H1 (cell line): ENCODE measurements around the gene CCDC15. TPM values are rescaled to one million over a fixed set of nuclear protein-coding genes. Genes with fewer than 3 reads are reported as not detected.

Experiments used
- CTCF ChIA-PET: fragments of 300-600 bp; sonication (Branson Sonifier 250); formaldehyde crosslinking; loops from one replicate; lab custom pipeline; 2021; ENCODE audit not compliant: partially characterized antibody; lab: Charles Lee
- POLR2A ChIA-PET: fragments of 300-600 bp; sonication (Branson Sonifier 250); formaldehyde crosslinking; loops from one replicate; lab custom pipeline; 2021; ENCODE audit warnings: inconsistent platforms; ENCODE audit not compliant: partially characterized antibody; lab: Charles Lee
- DNase-seq, 2 experiments: peaks; one replicate each; pipeline versions ENCODE4 v3.0.0 to v3.0.0-alpha.2; 2010 to 2022; ENCODE audit warnings: low spot score in 2 of 2, low read depth in 1 of 2, mixed read lengths in 1 of 2
- FAIRE-seq: peaks from 2 replicates; lab custom pipeline; 2011; peaks lifted over from hg19 to GRCh38; lab: Jason Lieb, UNC
- H2AFZ ChIP-seq: 2 replicates; pipeline ENCODE4 v1.8.1; 2012; ENCODE audit warnings: low read length, inconsistent platforms
- H2AK5ac ChIP-seq: 2 replicates; pipeline ENCODE4 v1.6.1; 2013; ENCODE audit warnings: low read depth, low read length
- H2BK120ac ChIP-seq: replicated peaks from 2 replicates; pipeline ENCODE3; 2013; ENCODE audit warnings: low read depth, low read length, inconsistent platforms
- H2BK12ac ChIP-seq: 2 replicates; pipeline ENCODE4 v1.6.1; 2013; ENCODE audit warnings: low read depth, low read length
- H2BK15ac ChIP-seq: 2 replicates; pipeline ENCODE4 v1.6.1; 2013; ENCODE audit warnings: low read length
- H2BK20ac ChIP-seq: 2 replicates; pipeline ENCODE4 v1.6.1; 2013; ENCODE audit warnings: low read length
- H2BK5ac ChIP-seq: 2 replicates; pipeline ENCODE4 v1.6.1; 2013; ENCODE audit warnings: low read depth, low read length
- H3K14ac ChIP-seq: 2 replicates; pipeline ENCODE4 v1.6.1; 2013; ENCODE audit warnings: inconsistent platforms; ENCODE audit not compliant: insufficient read length
- H3K18ac ChIP-seq: 2 replicates; pipeline ENCODE4 v1.6.1; 2013; ENCODE audit warnings: low read length; ENCODE audit errors: extremely low read depth
- H3K23ac ChIP-seq: 2 replicates; pipeline ENCODE4 v1.6.1; 2013; ENCODE audit warnings: inconsistent platforms; ENCODE audit not compliant: insufficient read length
- H3K23me2 ChIP-seq: 2 replicates; pipeline ENCODE4 v1.6.1; 2013; ENCODE audit warnings: low read depth, low read length
- H3K27ac ChIP-seq: 2 replicates; pipeline ENCODE4 v1.6.1; 2011; ENCODE audit warnings: low read depth, low read length, inconsistent platforms
- H3K27me3 ChIP-seq, 4 experiments: replicated peaks in 1 of 4; 1 replicate in 1 of 4; 2 replicates in 3 of 4; pipeline versions ENCODE4 v1.6.1 to v1.8.1; 2011 to 2013; ENCODE audit warnings: low read length in 3 of 4, mild to moderate bottlenecking in 3 of 4, inconsistent platforms in 2 of 4, mixed read lengths in 2 of 4, moderate library complexity in 1 of 4; ENCODE audit not compliant: control insufficient read depth in 3 of 4, insufficient read depth in 3 of 4; ENCODE audit errors: extremely low read depth in 1 of 4
- H3K36me3 ChIP-seq, 4 experiments: 2 replicates each; pipeline versions ENCODE4 v1.6.1 to v1.8.1; 2011 to 2013; ENCODE audit warnings: mild to moderate bottlenecking in 4 of 4, low read length in 3 of 4, moderate library complexity in 2 of 4, control low read depth in 1 of 4, inconsistent platforms in 1 of 4; ENCODE audit not compliant: insufficient read depth in 4 of 4, control insufficient read depth in 2 of 4
- H3K4ac ChIP-seq: replicated peaks from 2 replicates; pipeline ENCODE3; 2013; ENCODE audit warnings: low read length, low read depth, mixed read lengths, inconsistent platforms; ENCODE audit not compliant: insufficient read length
- H3K4me1 ChIP-seq, 4 experiments: replicated peaks in 1 of 4; 1 replicate in 1 of 4; 2 replicates in 3 of 4; pipeline versions ENCODE4 v1.6.1 to v1.8.1; 2011 to 2013; ENCODE audit warnings: low read length in 3 of 4, inconsistent platforms in 2 of 4, mixed read lengths in 1 of 4; ENCODE audit not compliant: insufficient read depth in 4 of 4, control insufficient read depth in 3 of 4
- H3K4me2 ChIP-seq, 2 experiments: 2 replicates each; pipeline versions ENCODE4 v1.6.1 to v1.8.1; 2011 to 2013; ENCODE audit warnings: low read depth in 2 of 2, low read length in 2 of 2, control low read depth in 1 of 2, inconsistent platforms in 1 of 2, mild to moderate bottlenecking in 1 of 2; ENCODE audit not compliant: insufficient read depth in 1 of 2
- H3K4me3 ChIP-seq, 4 experiments: fragments of 200-600, 300-600 bp in 1 of 4; sonication (generic), shearing (Covaris generic), sonication (Bioruptor Twin) in 1 of 4; 2 replicates each; pipeline versions ENCODE4 v1.5.1 to v1.8.1; 2011 to 2016; ENCODE audit warnings: low read length in 4 of 4, low read depth in 3 of 4, control low read depth in 2 of 4, inconsistent platforms in 2 of 4, mild to moderate bottlenecking in 2 of 4, mixed read lengths in 1 of 4, moderate library complexity in 1 of 4; ENCODE audit not compliant: insufficient read depth in 2 of 4; ENCODE audit errors: extremely low read depth in 1 of 4
- H3K56ac ChIP-seq: replicated peaks from 2 replicates; pipeline ENCODE3; 2013; ENCODE audit warnings: low read depth, mild to moderate bottlenecking, mixed read lengths, low read length, inconsistent platforms; ENCODE audit not compliant: insufficient read length
- H3K79me1 ChIP-seq: 2 replicates; pipeline ENCODE4 v1.6.1; 2013; ENCODE audit warnings: low read depth, low read length, control low read depth
- H3K79me2 ChIP-seq, 2 experiments: 2 replicates each; pipeline versions ENCODE4 v1.6.1 to v1.8.1; 2012 to 2013; ENCODE audit warnings: low read length in 2 of 2, mild to moderate bottlenecking in 2 of 2, inconsistent platforms in 1 of 2; ENCODE audit not compliant: insufficient read depth in 2 of 2, control insufficient read depth in 1 of 2
- H3K9ac ChIP-seq, 4 experiments: replicated peaks in 1 of 4; 1 replicate in 1 of 4; 2 replicates in 3 of 4; pipeline versions ENCODE4 v1.6.1 to v1.8.1; 2011 to 2013; ENCODE audit warnings: low read depth in 3 of 4, low read length in 3 of 4, control low read depth in 2 of 4, mild to moderate bottlenecking in 2 of 4, moderate library complexity in 2 of 4, inconsistent platforms in 1 of 4; ENCODE audit errors: extremely low read depth in 1 of 4
- H3K9me3 ChIP-seq, 2 experiments: 2 replicates each; pipeline versions ENCODE4 v1.6.1 to v1.8.1; 2012 to 2013; ENCODE audit warnings: mild to moderate bottlenecking in 2 of 2, moderate library complexity in 2 of 2, control low read depth in 1 of 2, inconsistent platforms in 1 of 2, low read depth in 1 of 2, low read length in 1 of 2, mixed read lengths in 1 of 2; ENCODE audit not compliant: insufficient read depth in 2 of 2
- H4K20me1 ChIP-seq, 2 experiments: replicated peaks in 1 of 2; 2 replicates each; pipeline versions ENCODE3 to v1.8.1; 2011 to 2013; ENCODE audit warnings: inconsistent platforms in 2 of 2, low read length in 2 of 2, mild to moderate bottlenecking in 1 of 2; ENCODE audit not compliant: insufficient read depth in 2 of 2, control insufficient read depth in 1 of 2
- H4K5ac ChIP-seq: 2 replicates; pipeline ENCODE4 v1.6.1; 2013; ENCODE audit warnings: low read length, low read depth, mixed read lengths, inconsistent platforms; ENCODE audit not compliant: insufficient read length
- H4K8ac ChIP-seq: 2 replicates; pipeline ENCODE4 v1.8.0; 2013; ENCODE audit warnings: mild to moderate bottlenecking, moderate library complexity, low read length, inconsistent platforms; ENCODE audit not compliant: insufficient read depth; ENCODE audit errors: extremely low read depth
- H4K91ac ChIP-seq: replicated peaks from 2 replicates; pipeline ENCODE3; 2013; ENCODE audit warnings: low read length, mixed read lengths, inconsistent platforms; ENCODE audit not compliant: insufficient read length
- BCL11A ChIP-seq, 2 experiments: IDR thresholded peaks; one replicate each; pipeline ENCODE4 v1.6.1; 2011; ENCODE audit warnings: low read depth in 2 of 2, low read length in 2 of 2, mild to moderate bottlenecking in 2 of 2
- WGBS, 2 experiments: shearing (Covaris generic) in 1 of 2; methylation state at CpG; one replicate each; pipeline versions ENCODE4 v1.1.6 to v1.1.7; 2013 to 2015; ENCODE audit warnings: low lambda C conversion rate in 2 of 2, mixed read lengths in 2 of 2, inconsistent platforms in 1 of 2, low coverage in 1 of 2, missing lambda C conversion rate in 1 of 2; ENCODE audit not compliant: insufficient replicate concordance in 2 of 2, insufficient coverage in 1 of 2, insufficient read length in 1 of 2; ENCODE audit errors: extremely low coverage in 1 of 2, missing lambda C conversion rate in 1 of 2; 5-methylcytosine and 5-hydroxymethylcytosine counted together
- polyA plus RNA-seq, 7 experiments: library from polyadenylated mRNA; depleted of rRNA in 3 of 7; stranded (reverse) in 5 of 7; unstranded in 2 of 7; fragments of >200 nt in 5 of 7; fragments of 200-250 nt in 2 of 7; gene quantifications; 1 replicate in 5 of 7; 2 replicates in 1 of 7; 4 replicates in 1 of 7; pipeline versions ENCODE4 v1.2.1 to v1.2.3, GENCODE V29; 2011 to 2013; ENCODE audit warnings: missing spikeins in 2 of 7, mixed read lengths in 2 of 7
- total RNA-seq: library from RNA; stranded (reverse); fragmentation: NEBNext Ultra II Directional; extraction: Animal tissue kit (Norgen Biotek cat#: 25700); gene quantifications from 2 replicates; pipeline ENCODE4 v1.2.1, GENCODE V29; 2021

The CCDC15 gene
- total and polyA plus RNA-seq, 2 of the 8 experiments (the other 6 are each of a cell fraction or from before 2014, with no cell fraction given) = 1.5 to 3.1 TPM

- no peak overlapping the region for H3K4ac ChIP-seq
- H2BK15ac ChIP-seq = no peak overlapping the region
- no peaks in the 10 kb centered on the region for H3K79me2 ChIP-seq
- no peak overlapping the region for H3K4me2 ChIP-seq
- ChIA-PET POLR2A (no interaction called here), CTCF (no interaction called here)
- FAIRE-seq (no peak), DNase-seq (no peak)
- no peak overlapping the region for H2BK20ac ChIP-seq
- H2BK5ac ChIP-seq = no peak overlapping the region
- H3K27ac ChIP-seq = no peak overlapping the region
- H3K79me1 ChIP-seq = no peaks in the 10 kb centered on the region
- no peak overlapping the region for H3K56ac ChIP-seq
- no peak overlapping the region for H3K9ac ChIP-seq
- H2AFZ ChIP-seq = no peak overlapping the region
- no peak overlapping the region for H2BK12ac ChIP-seq
- 79% methylated on average over 2 of the region's 2 CpGs; no CpG with 5 or more reads in 1 of the 2 experiments for WGBS, 2 experiments
- no peak overlapping the region for H3K18ac ChIP-seq
- H3K4me3 ChIP-seq = no peak overlapping the region
- no peaks in the 10 kb centered on the region for H3K27me3 ChIP-seq
- no peaks in the 10 kb centered on the region for H3K9me3 ChIP-seq
- H4K20me1 ChIP-seq = no peaks in the 10 kb centered on the region
- H4K8ac ChIP-seq = no peak overlapping the region
- H3K4me1 ChIP-seq = no peaks in the 10 kb centered on the region
- H3K36me3 ChIP-seq = no peaks in the 10 kb centered on the region
- H4K91ac ChIP-seq = no peak overlapping the region
- no peaks in the 10 kb centered on the region for H3K23me2 ChIP-seq
- no peak overlapping the region for H3K23ac ChIP-seq
- H2BK120ac ChIP-seq = no peak overlapping the region
- H3K14ac ChIP-seq = no peak overlapping the region
- H4K5ac ChIP-seq = no peak overlapping the region
- H2AK5ac ChIP-seq = no peak overlapping the region
- no peak for TF ChIP-seq BCL11A (IDR thresholded peaks at IDR 0.05; ENCODE audit: low read depth in 2 of 2, low read length in 2 of 2)
Observed at GRCh38 chr11:125005491-125005890, 51.5 kb downstream of the CCDC15 start.
